OCI-LY1 (cell line): ENCODE results near the gene PPFIA1.

Experiments
- H2AFZ ChIP-seq: fragments of 200-600 bp; sonication (generic), shearing (Covaris generic); 2 replicates; pipeline ENCODE4 v1.6.0; 2014; ENCODE audit warnings: antibody characterized with exemption, mild to moderate bottlenecking, low read length
- H3F3A ChIP-seq: fragments of 200-600 bp; sonication (generic), shearing (Covaris generic); 2 replicates; pipeline ENCODE4 v1.6.0; 2014; ENCODE audit warnings: mild to moderate bottlenecking, antibody characterized with exemption, low read length, moderate library complexity; ENCODE audit not compliant: insufficient read depth
- H3K27ac ChIP-seq: fragments of 200-600 bp; sonication (generic); 2 replicates; pipeline ENCODE4 v1.5.1; 2014; ENCODE audit warnings: low read length, mixed run types, mild to moderate bottlenecking, low read depth; ENCODE audit not compliant: poor library complexity, severe bottlenecking
- H3K27me3 ChIP-seq: fragments of 200-600 bp; sonication (generic); 2 replicates; pipeline ENCODE4 v1.6.0; 2014; ENCODE audit warnings: antibody characterized with exemption, mild to moderate bottlenecking, low read length, moderate library complexity; ENCODE audit not compliant: insufficient read depth
- H3K36me3 ChIP-seq: fragments of 200-600 bp; sonication (generic); 2 replicates; pipeline ENCODE4 v1.6.1; 2014; ENCODE audit warnings: mild to moderate bottlenecking, antibody characterized with exemption, low read length, moderate library complexity, mixed read lengths; ENCODE audit not compliant: insufficient read depth
- H3K4me1 ChIP-seq: fragments of 200-600 bp; sonication (generic); 2 replicates; pipeline ENCODE4 v1.5.1; 2014; ENCODE audit warnings: mild to moderate bottlenecking, low read length, moderate library complexity; ENCODE audit not compliant: insufficient read depth, severe bottlenecking
- H3K4me2 ChIP-seq: fragments of 200-600 bp; sonication (generic), shearing (Covaris generic); 2 replicates; pipeline ENCODE4 v1.6.1; 2014; ENCODE audit warnings: low read length
- H3K4me3 ChIP-seq: fragments of 200-600 bp; sonication (generic); 2 replicates; pipeline ENCODE4 v1.5.1; 2014; ENCODE audit warnings: low read length, low read depth, mild to moderate bottlenecking, mixed read lengths; ENCODE audit not compliant: poor library complexity, severe bottlenecking
- H3K79me2 ChIP-seq: fragments of 200-600 bp; shearing (Covaris generic); 2 replicates; pipeline ENCODE4 v1.6.1; 2016; ENCODE audit warnings: mixed run types, low read length, mixed read lengths; ENCODE audit not compliant: insufficient read depth
- H3K9ac ChIP-seq: fragments of 200-600 bp; sonication (generic), shearing (Covaris generic); 2 replicates; pipeline ENCODE4 v1.6.1; 2014; ENCODE audit warnings: mild to moderate bottlenecking, low read length, mixed read lengths
- H3K9me2 ChIP-seq: fragments of 200-600 bp; sonication (generic), shearing (Covaris generic); 2 replicates; pipeline ENCODE4 v1.6.1; 2014; ENCODE audit warnings: low read depth, mild to moderate bottlenecking, low read length, mixed read lengths
- H3K9me3 ChIP-seq: fragments of 200-600 bp; shearing (Covaris generic); 2 replicates; pipeline ENCODE4 v1.6.1; 2014; ENCODE audit warnings: low read length, mixed read lengths
- H4K20me1 ChIP-seq: fragments of 200-600 bp; sonication (generic), shearing (Covaris generic); 2 replicates; pipeline ENCODE4 v1.6.0; 2016; ENCODE audit warnings: mild to moderate bottlenecking, low read length; ENCODE audit not compliant: insufficient read depth
- EZH2 ChIP-seq: fragments of 200-600 bp; sonication (generic), shearing (Covaris generic); IDR thresholded peaks from 2 replicates; pipeline ENCODE4 v1.8.0; 2017; ENCODE audit warnings: borderline replicate concordance, mixed run types, mild to moderate bottlenecking, antibody characterized with exemption, low read length, moderate library complexity, mixed read lengths
- TF ChIP-seq, protein P1 (sequence below): fragments of 200-600 bp; sonication (generic), shearing (Covaris generic); IDR thresholded peaks from 2 replicates; pipeline ENCODE4 v1.5.1; 2017; ENCODE audit warnings: mild to moderate bottlenecking, antibody characterized with exemption, low read length, moderate library complexity, mixed read lengths

PPFIA1 gene

DNA sequence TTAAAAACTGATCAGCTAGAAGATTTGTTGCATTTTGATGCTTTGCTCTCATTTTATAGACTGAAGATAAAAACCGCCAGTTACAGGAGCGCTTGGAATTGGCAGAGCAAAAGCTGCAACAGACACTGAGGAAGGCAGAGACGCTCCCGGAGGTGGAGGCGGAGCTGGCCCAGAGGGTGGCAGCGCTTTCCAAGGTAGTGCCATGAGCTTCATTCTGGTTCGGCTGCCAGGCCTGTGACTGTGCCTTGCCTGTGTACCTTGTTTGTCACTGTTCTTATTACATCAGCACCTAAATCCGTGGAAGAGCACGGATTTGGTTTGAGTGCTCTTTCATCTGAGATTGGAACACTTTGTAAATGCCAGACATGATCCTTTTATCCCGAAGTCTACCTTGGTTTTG is 61.4 kb downstream of the PPFIA1 start:
- no peaks in the 10 kb centered on the region for H3K79me2 ChIP-seq
- no peak overlapping the region for H3K27ac ChIP-seq
- peaks cover 77% of the 10 kb centered on the region for H3K36me3 ChIP-seq
- no peaks in the 10 kb centered on the region for H3K9me3 ChIP-seq
- no peak overlapping the region for H3K4me2 ChIP-seq
- no peak overlapping the region for H2AFZ ChIP-seq
- H3K9ac ChIP-seq = no peak overlapping the region
- H3K4me1 ChIP-seq = peaks cover 4% of the 10 kb centered on the region
- H3K4me3 ChIP-seq = no peak overlapping the region
- no peak for TF ChIP-seq EZH2
- TF ChIP-seq, protein P1, sequence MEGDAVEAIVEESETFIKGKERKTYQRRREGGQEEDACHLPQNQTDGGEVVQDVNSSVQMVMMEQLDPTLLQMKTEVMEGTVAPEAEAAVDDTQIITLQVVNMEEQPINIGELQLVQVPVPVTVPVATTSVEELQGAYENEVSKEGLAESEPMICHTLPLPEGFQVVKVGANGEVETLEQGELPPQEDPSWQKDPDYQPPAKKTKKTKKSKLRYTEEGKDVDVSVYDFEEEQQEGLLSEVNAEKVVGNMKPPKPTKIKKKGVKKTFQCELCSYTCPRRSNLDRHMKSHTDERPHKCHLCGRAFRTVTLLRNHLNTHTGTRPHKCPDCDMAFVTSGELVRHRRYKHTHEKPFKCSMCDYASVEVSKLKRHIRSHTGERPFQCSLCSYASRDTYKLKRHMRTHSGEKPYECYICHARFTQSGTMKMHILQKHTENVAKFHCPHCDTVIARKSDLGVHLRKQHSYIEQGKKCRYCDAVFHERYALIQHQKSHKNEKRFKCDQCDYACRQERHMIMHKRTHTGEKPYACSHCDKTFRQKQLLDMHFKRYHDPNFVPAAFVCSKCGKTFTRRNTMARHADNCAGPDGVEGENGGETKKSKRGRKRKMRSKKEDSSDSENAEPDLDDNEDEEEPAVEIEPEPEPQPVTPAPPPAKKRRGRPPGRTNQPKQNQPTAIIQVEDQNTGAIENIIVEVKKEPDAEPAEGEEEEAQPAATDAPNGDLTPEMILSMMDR = no peak
- no peaks in the 10 kb centered on the region for H3F3A ChIP-seq
- no peaks in the 10 kb centered on the region for H3K27me3 ChIP-seq
- no peaks in the 10 kb centered on the region for H4K20me1 ChIP-seq
- no peaks in the 10 kb centered on the region for H3K9me2 ChIP-seq

GRCh38 chr11:70332567-70332966 is 62.1 kb downstream of the PPFIA1 start:
- Histone ChIP-seq H3K4me2 (no peak overlapping the region), H3K9me3 (no peaks in the 10 kb centered on the region), H3K9me2 (no peaks in the 10 kb centered on the region), H3K27me3 (no peaks in the 10 kb centered on the region), H3K4me3 (no peak overlapping the region), H3K27ac (no peak overlapping the region), H4K20me1 (no peaks in the 10 kb centered on the region), H3F3A (no peaks in the 10 kb centered on the region), H3K4me1 (peaks cover 4% of the 10 kb centered on the region), H3K36me3 (peaks cover 78% of the 10 kb centered on the region), H2AFZ (no peak overlapping the region), H3K9ac (no peak overlapping the region), H3K79me2 (no peaks in the 10 kb centered on the region)
- TF ChIP-seq, protein P1 = no peak
- TF ChIP-seq EZH2 = no peak

- H3K4me2 ChIP-seq = no peak overlapping the region
- no peaks in the 10 kb centered on the region for H3F3A ChIP-seq
- no peak overlapping the region for H3K9ac ChIP-seq
- no peaks in the 10 kb centered on the region for H4K20me1 ChIP-seq
- no peak for TF ChIP-seq EZH2
- TF ChIP-seq, protein P1 = no peak
- H3K4me3 ChIP-seq = no peak overlapping the region
- H3K4me1 ChIP-seq = no peaks in the 10 kb centered on the region
- no peaks in the 10 kb centered on the region for H3K9me3 ChIP-seq
- H3K36me3 ChIP-seq = peaks cover 79% of the 10 kb centered on the region
- no peak overlapping the region for H3K27ac ChIP-seq
- H3K9me2 ChIP-seq = no peaks in the 10 kb centered on the region
- no peaks in the 10 kb centered on the region for H3K79me2 ChIP-seq
- no peak overlapping the region for H2AFZ ChIP-seq
- H3K27me3 ChIP-seq = no peaks in the 10 kb centered on the region
Observed at GRCh38 chr11:70333261-70333660, 62.8 kb downstream of the PPFIA1 start.
